WTC11 (cell line): ENCODE measurements around the gene KLC4. TPM values are rescaled to one million over a fixed set of nuclear protein-coding genes. Genes with fewer than 3 reads are reported as not detected.

ENCODE experiments used
- ATAC-seq: fragments of 200-7000 bp; cut with Tn5 transposase; 2 replicates; pipeline ENCODE4 v1.10.0; 2021; ENCODE audit warnings: mild to moderate bottlenecking, moderate library complexity
- CTCF ChIA-PET: fragments of 300-600 bp; sonication (Branson Sonifier 250); formaldehyde crosslinking; loops from one replicate; lab custom pipeline; 2021; ENCODE audit warnings: antibody characterized with exemption; lab: Charles Lee
- POLR2A ChIA-PET: fragments of 350-600 bp; sonication (Branson Sonifier 250); formaldehyde crosslinking; loops from one replicate; lab custom pipeline; 2021; ENCODE audit warnings: antibody characterized with exemption; lab: Charles Lee
- DNase-seq: peaks from one replicate; pipeline ENCODE4 v3.0.0; 2021; ENCODE audit warnings: low spot score
- H3K27ac Mint-ChIP-seq: 2 replicates; pipeline ENCODE4 v1.8.0; 2021; ENCODE audit warnings: mixed read lengths
- H3K27me3 Mint-ChIP-seq: 2 replicates; pipeline ENCODE4 v1.8.0; 2021; ENCODE audit warnings: low read depth, mild to moderate bottlenecking, moderate library complexity, mixed read lengths
- H3K36me3 Mint-ChIP-seq: 2 replicates; pipeline ENCODE4 v1.8.0; 2021; ENCODE audit warnings: mixed read lengths
- H3K4me1 Mint-ChIP-seq: 2 replicates; pipeline ENCODE4 v1.8.0; 2022; ENCODE audit warnings: mixed read lengths
- H3K4me3 Mint-ChIP-seq: 2 replicates; pipeline ENCODE4 v1.8.0; 2021; ENCODE audit warnings: mild to moderate bottlenecking, moderate library complexity, mixed read lengths
- H3K9me3 Mint-ChIP-seq: 2 replicates; pipeline ENCODE4 v1.8.0; 2021; ENCODE audit warnings: mixed read lengths
- ARID4B ChIP-seq: sonication (generic); formaldehyde crosslinking; IDR thresholded peaks from 2 replicates; pipeline ENCODE4 v1.8.0; 2023; ENCODE audit warnings: missing genetic modification reagents, mild to moderate bottlenecking, borderline replicate concordance
- CDX4 ChIP-seq: fragments of 250-450 bp; sonication (Bioruptor Pico); IDR thresholded peaks from 2 replicates; pipeline ENCODE4 v1.9.0; 2021; ENCODE audit warnings: moderate library complexity, mild to moderate bottlenecking, inconsistent platforms, borderline replicate concordance
- E2F4 ChIP-seq: sonication (generic); formaldehyde crosslinking; IDR thresholded peaks from 2 replicates; pipeline ENCODE4 v1.8.1; 2022; ENCODE audit warnings: low read depth, mild to moderate bottlenecking, moderate library complexity, missing genetic modification reagents, borderline replicate concordance
- EMX1 ChIP-seq: fragments of 250-450 bp; sonication (Bioruptor Pico); IDR thresholded peaks from 2 replicates; pipeline ENCODE4 v1.8.0; 2021; ENCODE audit warnings: mild to moderate bottlenecking
- GRHL2 ChIP-seq: fragments of 250-450 bp; sonication (Bioruptor Pico); IDR thresholded peaks from 2 replicates; pipeline ENCODE4 v1.8.0; 2022; ENCODE audit warnings: mild to moderate bottlenecking, moderate library complexity; ENCODE audit not compliant: insufficient replicate concordance, severe bottlenecking
- HMGA2 ChIP-seq: fragments of 250-450 bp; sonication (Bioruptor Pico); IDR thresholded peaks from 2 replicates; pipeline ENCODE4 v1.4.0; 2021; ENCODE audit warnings: mild to moderate bottlenecking, moderate library complexity
- JAZF1 ChIP-seq: fragments of 250-450 bp; sonication (Bioruptor Pico); IDR thresholded peaks from 2 replicates; pipeline ENCODE4 v1.9.0; 2021; ENCODE audit warnings: moderate library complexity, mild to moderate bottlenecking, inconsistent platforms
- NFATC4 ChIP-seq: fragments of 250-450 bp; sonication (Bioruptor Pico); IDR thresholded peaks from 2 replicates; pipeline ENCODE4 v1.9.0; 2021; ENCODE audit warnings: mild to moderate bottlenecking
- NR1H2 ChIP-seq: sonication (generic); formaldehyde crosslinking; IDR thresholded peaks from 2 replicates; pipeline ENCODE4 v1.9.0; 2021; ENCODE audit warnings: mild to moderate bottlenecking, moderate library complexity, missing genetic modification reagents
- STAT6 ChIP-seq: sonication (generic); formaldehyde crosslinking; conservative IDR thresholded peaks from 2 replicates; pipeline ENCODE4 v1.8.1; 2023; ENCODE audit warnings: mild to moderate bottlenecking, low read depth, missing genetic modification reagents, moderate library complexity
- TCF7 ChIP-seq: sonication (generic); formaldehyde crosslinking; IDR thresholded peaks from 2 replicates; pipeline ENCODE4 v1.8.0; 2022; ENCODE audit warnings: mild to moderate bottlenecking, low read depth, missing genetic modification reagents, moderate library complexity
- USF1 ChIP-seq: sonication (generic); formaldehyde crosslinking; IDR thresholded peaks from 2 replicates; pipeline ENCODE4 v1.8.0; 2022; ENCODE audit warnings: mild to moderate bottlenecking, missing genetic modification reagents
- ZBTB21 ChIP-seq: sonication (generic); formaldehyde crosslinking; IDR thresholded peaks from 2 replicates; pipeline ENCODE4 v1.8.1; 2023; ENCODE audit warnings: mild to moderate bottlenecking, missing genetic modification reagents, borderline replicate concordance
- ZBTB43 ChIP-seq: sonication (generic); formaldehyde crosslinking; IDR thresholded peaks from 2 replicates; pipeline ENCODE4 v1.8.1; 2023; ENCODE audit warnings: mild to moderate bottlenecking, missing genetic modification reagents
- ZNF121 ChIP-seq: sonication (generic); formaldehyde crosslinking; IDR thresholded peaks from 2 replicates; pipeline ENCODE4 v1.8.0; 2023; ENCODE audit warnings: missing genetic modification reagents
- ZNF219 ChIP-seq: sonication (generic); formaldehyde crosslinking; IDR thresholded peaks from 2 replicates; pipeline ENCODE4 v1.8.0; 2023; ENCODE audit warnings: missing genetic modification reagents, mild to moderate bottlenecking, borderline replicate concordance
- ZNF317 ChIP-seq: sonication (generic); formaldehyde crosslinking; IDR thresholded peaks from 2 replicates; pipeline ENCODE4 v1.8.1; 2023; ENCODE audit warnings: low read depth, mild to moderate bottlenecking, moderate library complexity, missing genetic modification reagents, borderline replicate concordance
- ZNF425 ChIP-seq: fragments of 250-450 bp; sonication (Bioruptor Pico); conservative IDR thresholded peaks from 2 replicates; pipeline ENCODE4 v1.9.0; 2021; ENCODE audit warnings: mild to moderate bottlenecking
- total RNA-seq: library from RNA; stranded (reverse); gene quantifications from 3 replicates; pipeline ENCODE4 v1.2.3, GENCODE V29; 2021

The KLC4 gene
- total RNA-seq, 1 experiment from 2014 or later: 35.7 TPM

- Mint-ChIP-seq H3K9me3 (no peaks in the 10 kb centered on the region), H3K4me3 (no peak overlapping the region), H3K27me3 (no peaks in the 10 kb centered on the region), H3K4me1 (peaks cover 42% of the 10 kb centered on the region), H3K27ac (peak overlapping the region; percentile 14; the same call in 1 of the 2 replicates), H3K36me3 (no peaks in the 10 kb centered on the region)
- TF ChIP-seq TCF7 (CRISPR knock-in tag) (no peak), ZNF121 (CRISPR knock-in tag) (no peak), ARID4B (no peak), EMX1 (CRISPR knock-in tag) (no peak), STAT6 (no peak), ZNF219 (no peak), GRHL2 (CRISPR knock-in tag) (no peak), USF1 (CRISPR knock-in tag) (no peak), JAZF1 (CRISPR knock-in tag) (no peak), ZNF425 (CRISPR knock-in tag) (no peak), NFATC4 (CRISPR knock-in tag) (no peak), ZBTB21 (CRISPR knock-in tag) (no peak), E2F4 (CRISPR knock-in tag) (no peak), CDX4 (CRISPR knock-in tag) (no peak), ZNF317 (no peak), NR1H2 (no peak), ZBTB43 (CRISPR knock-in tag) (no peak), HMGA2 (CRISPR knock-in tag) (no peak)
- CTCF ChIA-PET: interaction anchor here (0.6 kb wide), 1 partner anchor 9 kb away, joined by 3 read pairs; no protein-coding TSS in a partner anchor
- DNase-seq: no peak
- no peak for ATAC-seq
- POLR2A ChIA-PET: interaction anchor here (0.7 kb wide), 1 partner anchor 42 kb away, joined by 4 read pairs; no protein-coding TSS in a partner anchor
These were observed 19.3 kb downstream of the KLC4 start for GRCh38 chr6:43078691-43079090.
